ENCODE measurements around the gene RAD18. TPM values are rescaled to one million over a fixed set of nuclear protein-coding genes. Genes with fewer than 3 reads are reported as not detected.

The RAD18 gene
- total RNA-seq, 1 donor from 2014 or later: 14.3 TPM

GRCh38 chr3:8986741-8987140 lies 23.5 kb upstream of the RAD18 start:
- DNase-seq (ENCODE audit: low read depth, low spot score): no peak

- DNase-seq (ENCODE audit: low read depth, low spot score): no peak
Observed at GRCh38 chr3:8985876-8986275, 22.6 kb upstream of the RAD18 start.

- no peak for DNase-seq (ENCODE audit: low read depth, low spot score)
Observed at GRCh38 chr3:8985411-8985831, 22.1 kb upstream of the RAD18 start.

GRCh38 chr3:8984526-8984925 lies 21.3 kb upstream of the RAD18 start:
- DNase-seq (ENCODE audit: low read depth, low spot score): no peak

- no peak for DNase-seq (ENCODE audit: low read depth, low spot score)
Observed at GRCh38 chr3:8984081-8984480, 20.8 kb upstream of the RAD18 start.

- DNase-seq (ENCODE audit: low read depth, low spot score): no peak
Observed at GRCh38 chr3:8983591-8983990, 20.3 kb upstream of the RAD18 start.

- DNase-seq (ENCODE audit: low read depth, low spot score): no peak
Observed at GRCh38 chr3:8983026-8983425, 19.8 kb upstream of the RAD18 start.

- DNase-seq (ENCODE audit: low read depth, low spot score): no peak
Observed at GRCh38 chr3:8982509-8982908, 19.2 kb upstream of the RAD18 start.

- DNase-seq (ENCODE audit: low read depth, low spot score): no peak
Observed at GRCh38 chr3:8981700-8982099, 18.4 kb upstream of the RAD18 start.

- no peak for DNase-seq (ENCODE audit: low read depth, low spot score)
Observed at GRCh38 chr3:8981296-8981695, 18.0 kb upstream of the RAD18 start.

- DNase-seq (ENCODE audit: low read depth, low spot score): no peak
Observed at GRCh38 chr3:8980756-8981257, 17.5 kb upstream of the RAD18 start.

GRCh38 chr3:8979262-8979661 lies 16.0 kb upstream of the RAD18 start:
- no peak for DNase-seq (ENCODE audit: low read depth, low spot score)

- DNase-seq (ENCODE audit: low read depth, low spot score): no peak
Observed at GRCh38 chr3:8978551-8978950, 15.3 kb upstream of the RAD18 start.

- no peak for DNase-seq (ENCODE audit: low read depth, low spot score)
Observed at GRCh38 chr3:8976540-8977182, 13.4 kb upstream of the RAD18 start.

GRCh38 chr3:8975081-8976020 lies 12.1 kb upstream of the RAD18 start:
- no peak for DNase-seq (ENCODE audit: low read depth, low spot score)

- no peak for DNase-seq (ENCODE audit: low read depth, low spot score)
Observed at GRCh38 chr3:8974458-8974857, 11.2 kb upstream of the RAD18 start.

GRCh38 chr3:8972639-8973038 lies 9.4 kb upstream of the RAD18 start:
- DNase-seq (ENCODE audit: low read depth, low spot score): no peak

GRCh38 chr3:8970971-8971589 lies 7.8 kb upstream of the RAD18 start:
- DNase-seq (ENCODE audit: low read depth, low spot score): no peak

- DNase-seq (ENCODE audit: low read depth, low spot score): no peak
Observed at GRCh38 chr3:8969241-8969640, 6.0 kb upstream of the RAD18 start.

- DNase-seq (ENCODE audit: low read depth, low spot score): no peak
Observed at GRCh38 chr3:8968375-8968882, 5.2 kb upstream of the RAD18 start.

GRCh38 chr3:8967553-8967952 lies 4.3 kb upstream of the RAD18 start:
- DNase-seq (ENCODE audit: low read depth, low spot score): no peak

GRCh38 chr3:8966820-8967348 lies 3.6 kb upstream of the RAD18 start:
- DNase-seq (ENCODE audit: low read depth, low spot score): no peak
